Sigmoid colon (tissue), 7 donors: Measurements from ENCODE around the gene VPS39. TPM values are rescaled to one million over a fixed set of nuclear protein-coding genes. Genes with fewer than 3 reads are reported as not detected.

Experiments
- DNase-seq: peaks from one replicate; pipeline ENCODE4 v3.0.0-alpha.2; 2019
- H3K27ac ChIP-seq, 4 donors: fragments of 200-600 bp; sonication (generic); one replicate each; pipeline ENCODE4 v1.5.1; 2016 to 2019; ENCODE audit warnings: mild to moderate bottlenecking in 1 of 4
- H3K27me3 ChIP-seq, 3 donors: fragments of 200-600 bp; sonication (generic); one replicate each; pipeline ENCODE4 v1.5.1; 2019; ENCODE audit warnings: mild to moderate bottlenecking in 1 of 3
- H3K36me3 ChIP-seq, 4 donors: fragments of 200-600 bp; sonication (generic); one replicate each; pipeline ENCODE4 v1.5.1; 2016 to 2019
- H3K4me1 ChIP-seq, 4 donors: fragments of 200-600 bp; sonication (generic); one replicate each; pipeline ENCODE4 v1.5.1; 2017 to 2019
- H3K4me3 ChIP-seq, 4 donors: fragments of 200-600 bp; sonication (generic); one replicate each; pipeline ENCODE4 v1.5.1; 2017 to 2019; ENCODE audit warnings: mild to moderate bottlenecking in 2 of 4, moderate library complexity in 1 of 4
- H3K9me3 ChIP-seq, 4 donors: fragments of 200-600 bp in 3 of 4; sonication (generic) in 3 of 4; one replicate each; pipeline versions ENCODE4 v1.5.1 to v1.6.1; 2013 to 2019
- CTCF ChIP-seq, 4 experiments: fragments of 450-650 bp in 3 of 4; fragments of 200-600 bp in 1 of 4; IDR thresholded peaks; one replicate each; pipeline ENCODE4 v1.5.1; 2016 to 2019; ENCODE audit warnings: antibody characterized with exemption in 4 of 4, mild to moderate bottlenecking in 3 of 4, moderate library complexity in 2 of 4
- EP300 ChIP-seq, 4 donors: sonication (generic); formaldehyde crosslinking; IDR thresholded peaks; one replicate each; pipeline ENCODE4 v1.6.1; 2017; ENCODE audit warnings: antibody characterized with exemption in 4 of 4
- POLR2A ChIP-seq, 2 donors: fragments of 450-650 bp; IDR thresholded peaks; one replicate each; pipeline ENCODE4 v1.6.1; 2016; ENCODE audit warnings: antibody characterized with exemption in 2 of 2, mild to moderate bottlenecking in 2 of 2, moderate library complexity in 2 of 2
- POLR2AphosphoS5 ChIP-seq, 4 donors: sonication (generic); formaldehyde crosslinking; IDR thresholded peaks; one replicate each; pipeline ENCODE4 v1.6.1; 2017; ENCODE audit warnings: antibody characterized with exemption in 4 of 4
- WGBS, 2 donors: extraction: QIAGEN DNeasy Blood & Tissue Kit; methylation state at CpG; one replicate each; pipeline ENCODE4 v1.1.7; 2013; 5-methylcytosine and 5-hydroxymethylcytosine counted together
- intact Hi-C: fragments of 100-400 bp; cut with DNase I; formaldehyde crosslinking; loops from one replicate; pipeline ENCODE4 v1.15.1; 2023
- polyA plus RNA-seq, 3 donors: library from polyadenylated mRNA; stranded (reverse); fragments of 200-250 nt; gene quantifications; one replicate each; pipeline ENCODE4 v1.2.3, GENCODE V29; 2013
- small RNA-seq, 3 donors: library from RNA; depleted of rRNA; stranded (forward); fragments of <200 nt; gene quantifications; one replicate each; pipeline ENCODE3, GENCODE V24; 2016
- total RNA-seq, 4 donors: library from RNA; depleted of rRNA; stranded (reverse); fragments of >200 nt; gene quantifications; one replicate each; pipeline ENCODE4 v1.1.0, GENCODE V29; 2016
- donor health status: healthy with polysubstance abuse.
- donor health status: Bipolar disorder and iron deficiency.
- donor health status: healthy.

Gene VPS39
- total and polyA plus RNA-seq, 7 donors, result 16.2 to 186 (median 70.3) TPM

GRCh38 chr15:42110367-42110766 is 97.7 kb downstream of the VPS39 start:
- H3K27ac ChIP-seq, result no peak overlapping the region
- 68 to 70% methylated on average over 3 of the region's 3 CpGs for WGBS, 2 donors
- no peak overlapping the region for H3K4me3 ChIP-seq
- H3K9me3 ChIP-seq, result peaks cover 0 to 3% (median 0%) of the 10 kb centered on the region in 4 donors
- no peak for DNase-seq
- H3K36me3 ChIP-seq, result no peaks in the 10 kb centered on the region
- H3K4me1 ChIP-seq, result no peaks in the 10 kb centered on the region
- peaks cover 0 to 7% (median 0%) of the 10 kb centered on the region in 3 donors for H3K27me3 ChIP-seq
- TF ChIP-seq POLR2AphosphoS5 (IDR thresholded peaks at IDR 0.05) (no peak), POLR2A (IDR thresholded peaks at IDR 0.05) (no peak), EP300 (IDR thresholded peaks at IDR 0.05) (no peak), CTCF (IDR thresholded peaks at IDR 0.05) (no peak)
- intact Hi-C loops, result no loop called here

- no peak for TF ChIP-seq CTCF (IDR thresholded peaks at IDR 0.05)
- no peak for TF ChIP-seq EP300 (IDR thresholded peaks at IDR 0.05)
- TF ChIP-seq POLR2A (IDR thresholded peaks at IDR 0.05), result no peak
- TF ChIP-seq POLR2AphosphoS5 (IDR thresholded peaks at IDR 0.05), result no peak
- 58 to 87% methylated on average over 3 of the region's 3 CpGs for WGBS, 2 donors
- Histone ChIP-seq H3K4me3 (no peak overlapping the region), H3K27ac (no peak overlapping the region), H3K36me3 (no peaks in the 10 kb centered on the region), H3K4me1 (no peaks in the 10 kb centered on the region), H3K9me3 (peaks cover 0 to 3% (median 0%) of the 10 kb centered on the region in 4 donors), H3K27me3 (peaks cover 0 to 7% (median 0%) of the 10 kb centered on the region in 3 donors)
- DNase-seq, result no peak
- intact Hi-C loops, result no loop called here
Observed at GRCh38 chr15:42108806-42109205, 99.3 kb downstream of the VPS39 start.

Small RNA genes within 50 kb of the gene (small RNA-seq; reads per million reads assigned to genes)
- gene MIR627, result 0 to 0.22 (median 0) reads per million in 3 donors

Other genes with a start within 250 kb of the VPS39 start
- 10 to 100 TPM in 3 of 4 donors, 1 to 10 TPM in 1; 8.9 to 13.0 (median 11.3) TPM for gene EHD4, start 235.7 kb downstream of the VPS39 start, total RNA-seq
- gene EHD4, start 235.7 kb downstream of the VPS39 start, polyA plus RNA-seq, result 10 to 100 TPM; 16.8 to 37.0 (median 30.5) TPM
- not detected for gene PLA2G4E, start 187.3 kb downstream of the VPS39 start, total RNA-seq
- gene PLA2G4E, start 187.3 kb downstream of the VPS39 start, polyA plus RNA-seq, result under 1 TPM in 1 of 3 donors, not detected in 2; 0.13 TPM
- gene PLA2G4D, start 113.7 kb downstream of the VPS39 start, total RNA-seq, result under 1 TPM in 1 of 4 donors, not detected in 3; 0.28 TPM
- under 1 TPM in 2 of 3 donors, not detected in 1; under 0.01 to 0.31 TPM for gene PLA2G4D, start 113.7 kb downstream of the VPS39 start, polyA plus RNA-seq
- gene PLA2G4F, start 51.7 kb downstream of the VPS39 start, total RNA-seq, result under 1 TPM in 2 of 4 donors, not detected in 2; under 0.01 to 0.71 TPM
- gene PLA2G4F, start 51.7 kb downstream of the VPS39 start, polyA plus RNA-seq, result 10 to 100 TPM in 2 of 3 donors, 1 to 10 TPM in 1; 7.2 to 28.8 (median 12.9) TPM
- 10 to 100 TPM; 18.9 to 34.1 (median 22.9) TPM for gene GANC, start 64.9 kb upstream of the VPS39 start, total RNA-seq
- 10 to 100 TPM in 2 of 3 donors, 1 to 10 TPM in 1; 9.0 to 19.9 (median 16.8) TPM for gene GANC, start 64.9 kb upstream of the VPS39 start, polyA plus RNA-seq
- gene TMEM87A, start 65.1 kb upstream of the VPS39 start, total RNA-seq, result 10 to 100 TPM; 32.7 to 45.3 (median 42.6) TPM
- 10 to 100 TPM in 2 of 3 donors, 1 to 10 TPM in 1; 9.6 to 44.7 (median 18.3) TPM for gene TMEM87A, start 65.1 kb upstream of the VPS39 start, polyA plus RNA-seq
- 10 to 100 TPM in 2 of 4 donors, 1 to 10 TPM in 2; 5.4 to 18.8 (median 8.6) TPM for gene CAPN3, start 151.2 kb upstream of the VPS39 start, total RNA-seq
- 10 to 100 TPM in 1 of 3 donors, 1 to 10 TPM in 2; 4.4 to 11.4 (median 5.4) TPM for gene CAPN3, start 151.2 kb upstream of the VPS39 start, polyA plus RNA-seq